HepG2 (cell line): ENCODE data around the gene ABCC5. TPM values are rescaled to one million over a fixed set of nuclear protein-coding genes. Genes with fewer than 3 reads are reported as not detected.

Experiments used
- ESRRA ChIP-seq: sonication (generic); formaldehyde crosslinking; IDR thresholded peaks from 2 replicates; pipeline ENCODE4 v1.5.1; 2020; ENCODE audit warnings: mild to moderate bottlenecking, low read depth, missing genetic modification reagents
- FIP1L1 ChIP-seq: fragments of 200-400 bp; formaldehyde crosslinking; IDR thresholded peaks from 2 replicates; pipeline ENCODE4 v1.6.1; 2018; ENCODE audit warnings: low read depth, mild to moderate bottlenecking, low read length, moderate library complexity, borderline replicate concordance; ENCODE audit not compliant: insufficient read depth
- RERE ChIP-seq: IDR thresholded peaks from 2 replicates; pipeline ENCODE4 v1.6.1; 2016; ENCODE audit warnings: low read depth, missing genetic modification reagents, missing compliant biosample characterization
- YY1 ChIP-seq: IDR thresholded peaks from 2 replicates; pipeline ENCODE4 v1.6.1; 2011; ENCODE audit warnings: low read length, low read depth, moderate library complexity, mild to moderate bottlenecking; ENCODE audit not compliant: insufficient read depth, insufficient replicate concordance
- polyA plus RNA-seq, 8 experiments: library from polyadenylated mRNA; depleted of rRNA in 3 of 8; stranded (reverse) in 7 of 8; unstranded in 1 of 8; fragments of >200 nt; fragmentation: Illumina TruSeq in 4 of 8; extraction: Trizol in 4 of 8; gene quantifications; 2 replicates each; pipeline versions ENCODE4 v1.2.1 to v1.2.3, GENCODE V29; 2011 to 2016; ENCODE audit warnings: low read depth in 4 of 8, missing spikeins in 1 of 8, mixed read lengths in 1 of 8; ENCODE audit not compliant: insufficient read depth in 1 of 8
- total RNA-seq, 5 experiments: library from RNA; depleted of rRNA; stranded (reverse); fragments of >200 nt; fragmentation: Illumina TruSeq; extraction: Trizol; gene quantifications; 2 replicates each; pipeline ENCODE4 v1.2.3, GENCODE V29; 2016; ENCODE audit warnings: low read depth in 1 of 5

ABCC5 gene
- total and polyA plus RNA-seq, 2 of the 13 experiments (the other 11 are each of a cell fraction or from before 2014, with no cell fraction given), result 12.5 to 12.7 TPM

- TF ChIP-seq RERE (no peak), YY1 (no peak), FIP1L1 (no peak), ESRRA (CRISPR knock-in tag) (no peak)
- TF ChIP-seq, all 625 proteins: peak for 0
These were observed 30.6 kb downstream of the ABCC5 start (continued) for GRCh38 chr3:183987000-183987600.
